GM10847 (cell line): ENCODE results near the gene PCDHB2.

Experiments
- POLR2A ChIP-seq: IDR thresholded peaks from 2 replicates; pipeline ENCODE4 v1.6.1; 2011; ENCODE audit not compliant: insufficient read length; ENCODE audit errors: extremely low read depth

PCDHB2 gene

DNA sequence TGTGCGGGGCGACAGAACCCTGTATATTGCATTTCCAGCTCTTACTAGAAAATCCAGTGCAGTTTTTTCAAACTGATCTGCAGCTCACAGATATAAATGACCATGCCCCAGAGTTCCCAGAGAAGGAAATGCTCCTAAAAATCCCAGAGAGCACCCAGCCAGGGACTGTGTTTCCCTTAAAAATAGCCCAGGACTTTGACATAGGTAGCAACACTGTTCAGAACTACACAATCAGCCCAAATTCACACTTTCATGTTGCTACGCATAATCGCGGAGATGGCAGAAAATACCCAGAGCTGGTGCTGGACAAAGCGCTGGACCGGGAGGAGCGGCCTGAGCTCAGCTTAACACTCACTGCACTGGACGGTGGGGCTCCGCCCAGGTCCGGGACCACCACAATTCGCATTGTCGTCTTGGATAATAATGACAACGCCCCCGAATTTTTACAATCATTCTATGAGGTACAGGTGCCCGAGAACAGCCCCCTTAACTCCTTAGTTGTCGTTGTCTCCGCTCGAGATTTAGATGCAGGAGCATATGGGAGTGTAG is 41.4 kb downstream of the PCDHB2 start:
- TF ChIP-seq POLR2A = no peak
